H1 (cell line): ENCODE measurements around the gene DBNL.

ENCODE experiments used
- BACH1 ChIP-seq: IDR thresholded peaks from 2 replicates; pipeline ENCODE4 v1.6.1; 2012; ENCODE audit warnings: low read length, improper control_type of control experiment
- CTCF ChIP-seq, 3 experiments: IDR thresholded peaks; 1 replicate in 2 of 3; 2 replicates in 1 of 3; pipeline versions ENCODE4 v1.5.1 to v1.6.1; 2011; ENCODE audit warnings: low read length in 3 of 3, mild to moderate bottlenecking in 3 of 3, inconsistent platforms in 2 of 3, low read depth in 1 of 3, moderate library complexity in 1 of 3; ENCODE audit not compliant: insufficient read depth in 1 of 3; ENCODE audit errors: control extremely low read depth in 1 of 3
- EZH2 ChIP-seq: fragments of 200-600 bp; sonication (generic); IDR thresholded peaks from 2 replicates; pipeline ENCODE4 v1.7.1; 2012; ENCODE audit warnings: low read depth, mild to moderate bottlenecking, moderate library complexity, low read length, inconsistent platforms; ENCODE audit not compliant: severe bottlenecking
- PHF8 ChIP-seq: fragments of 200-600 bp; sonication (generic); conservative IDR thresholded peaks from 2 replicates; pipeline ENCODE4 v1.7.1; 2012; ENCODE audit warnings: low read depth, mild to moderate bottlenecking, inconsistent platforms, low read length, moderate library complexity
- POLR2A ChIP-seq, 2 experiments: IDR thresholded peaks; 1 replicate in 1 of 2; 2 replicates in 1 of 2; pipeline ENCODE4 v1.6.1; 2011; ENCODE audit warnings: low read depth in 2 of 2, low read length in 2 of 2, mild to moderate bottlenecking in 2 of 2; ENCODE audit errors: control extremely low read depth in 1 of 2
- POLR2AphosphoS5 ChIP-seq: IDR thresholded peaks from 2 replicates; pipeline ENCODE4 v1.6.1; 2011; ENCODE audit warnings: low read depth, low read length
- SP1 ChIP-seq: IDR thresholded peaks from 2 replicates; pipeline ENCODE4 v1.6.1; 2011; ENCODE audit warnings: low read depth, low read length
- TAF1 ChIP-seq: IDR thresholded peaks from 2 replicates; pipeline ENCODE4 v1.6.1; 2011; ENCODE audit warnings: mild to moderate bottlenecking, low read depth, low read length
- TEAD4 ChIP-seq: IDR thresholded peaks from 2 replicates; pipeline ENCODE4 v1.6.1; 2012; ENCODE audit warnings: low read depth, low read length, inconsistent platforms, mixed read lengths

GRCh38 chr7:44103923-44104859 lies 59.7 kb downstream of the DBNL start, which contains the start of gene AEBP1:
- TF ChIP-seq CTCF (IDR thresholded peaks at IDR 0.05; ENCODE audit: control extremely low read depth in 1 of 3, insufficient read depth in 1 of 3, low read depth in 1 of 3, low read length in 3 of 3) = peak in 2 of 3 experiments; percentile 13 to 19; a peak in 2 of 4 replicates
- no peak for TF ChIP-seq TAF1
- TF ChIP-seq POLR2A (IDR thresholded peaks at IDR 0.05; ENCODE audit: control extremely low read depth in 1 of 2, low read depth in 2 of 2, low read length in 2 of 2) = no peak
- no peak for TF ChIP-seq BACH1
- TF ChIP-seq TEAD4 = no peak
- no peak for TF ChIP-seq EZH2
- no peak for TF ChIP-seq SP1
- TF ChIP-seq PHF8 = 0 out of 2 replicates have a peak, but pooled peaks have one; percentile 24
- no peak for TF ChIP-seq POLR2AphosphoS5
